K562 (cell line): Measurements from ENCODE around the gene RNF34. TPM values are rescaled to one million over a fixed set of nuclear protein-coding genes. Genes with fewer than 3 reads are reported as not detected.

Experiments
- CBX1 ChIP-seq: sonication (generic); IDR thresholded peaks from 2 replicates; pipeline ENCODE4 v1.6.1; 2016; ENCODE audit warnings: antibody characterized with exemption, low read depth, mild to moderate bottlenecking
- CEBPG ChIP-seq, 3 experiments: fragments of 200-800 bp in 1 of 3; sonication (Bioruptor generic) in 1 of 3; sonication (generic) in 1 of 3; formaldehyde crosslinking in 1 of 3; IDR thresholded peaks in 2 of 3; conservative IDR thresholded peaks in 1 of 3; 2 replicates each; pipeline versions ENCODE4 v1.6.1 to v1.8.0; 2016 to 2022; ENCODE audit warnings: missing compliant biosample characterization in 2 of 3, missing genetic modification characterization in 2 of 3, mild to moderate bottlenecking in 1 of 3, missing genetic modification reagents in 1 of 3
- CGGBP1 ChIP-seq: fragments of 250-450 bp; sonication (Bioruptor Pico); IDR thresholded peaks from 2 replicates; pipeline ENCODE4 v1.9.0; 2021; ENCODE audit warnings: mild to moderate bottlenecking
- CHD2 ChIP-seq: IDR thresholded peaks from 2 replicates; pipeline ENCODE4 v1.6.1; 2011; ENCODE audit warnings: low read depth, low read length
- CREBBP ChIP-seq: IDR thresholded peaks from one replicate; pipeline ENCODE4 v1.6.1; 2012; ENCODE audit warnings: low read depth, mild to moderate bottlenecking, control low read depth, inconsistent platforms, low read length
- FOXM1 ChIP-seq, 2 experiments: fragments of 450-650 bp in 1 of 2; sonication (generic) in 1 of 2; formaldehyde crosslinking in 1 of 2; IDR thresholded peaks; 2 replicates each; pipeline versions ENCODE4 v1.6.1 to v1.9.0; 2017 to 2022; ENCODE audit warnings: low read depth in 2 of 2, mild to moderate bottlenecking in 2 of 2, missing genetic modification reagents in 1 of 2, moderate library complexity in 1 of 2
- FUS ChIP-seq: fragments of 200-400 bp; formaldehyde crosslinking; optimal IDR thresholded peaks from 2 replicates; pipeline ENCODE3; 2017; ENCODE audit warnings: low read depth, low read length
- HDAC1 ChIP-seq, 2 experiments: fragments of 450-650 bp; IDR thresholded peaks; 2 replicates each; pipeline ENCODE4 v1.6.1; 2016 to 2017; ENCODE audit warnings: inconsistent platforms in 1 of 2, mild to moderate bottlenecking in 1 of 2, moderate library complexity in 1 of 2
- HMBOX1 ChIP-seq: sonication (generic); IDR thresholded peaks from 2 replicates; pipeline ENCODE4 v1.6.1; 2016
- HMG20A ChIP-seq: fragments of 450-650 bp; formaldehyde crosslinking; conservative IDR thresholded peaks from 2 replicates; pipeline ENCODE4 v1.4.0; 2020; ENCODE audit warnings: mild to moderate bottlenecking, mixed read lengths
- LEF1 ChIP-seq: fragments of 450-650 bp; IDR thresholded peaks from 2 replicates; pipeline ENCODE4 v1.6.1; 2016; ENCODE audit warnings: mild to moderate bottlenecking
- NR0B1 ChIP-seq: fragments of 450-650 bp; IDR thresholded peaks from one replicate; pipeline ENCODE4 v1.6.1; 2018; ENCODE audit warnings: mild to moderate bottlenecking, moderate library complexity; ENCODE audit not compliant: partially characterized antibody
- PHTF2 ChIP-seq: fragments of 250-450 bp; sonication (Bioruptor Pico); IDR thresholded peaks from 2 replicates; pipeline ENCODE4 v1.5.0; 2021; ENCODE audit warnings: mild to moderate bottlenecking
- POLR2H ChIP-seq: IDR thresholded peaks from 2 replicates; pipeline ENCODE4 v1.6.1; 2016; ENCODE audit warnings: missing genetic modification characterization, low read depth, mild to moderate bottlenecking, control low read depth, missing compliant biosample characterization, moderate library complexity
- PTBP1 ChIP-seq: fragments of 200-400 bp; formaldehyde crosslinking; IDR thresholded peaks from 2 replicates; pipeline ENCODE4 v1.6.1; 2017; ENCODE audit warnings: low read depth, low read length
- RBM14 ChIP-seq: fragments of 200-400 bp; formaldehyde crosslinking; IDR thresholded peaks from 2 replicates; pipeline ENCODE4 v1.6.1; 2018; ENCODE audit warnings: low read depth, mild to moderate bottlenecking, low read length, moderate library complexity, borderline replicate concordance; ENCODE audit not compliant: insufficient read depth
- RBM15 ChIP-seq: fragments of 200-400 bp; formaldehyde crosslinking; IDR thresholded peaks from 2 replicates; pipeline ENCODE4 v1.6.1; 2018; ENCODE audit warnings: mild to moderate bottlenecking, low read length, moderate library complexity; ENCODE audit not compliant: insufficient read depth
- RBM17 ChIP-seq: fragments of 200-400 bp; formaldehyde crosslinking; IDR thresholded peaks from 2 replicates; pipeline ENCODE4 v1.6.1; 2017; ENCODE audit warnings: low read depth, mild to moderate bottlenecking, low read length, borderline replicate concordance
- RUNX1 ChIP-seq: sonication (generic); IDR thresholded peaks from 2 replicates; pipeline ENCODE4 v1.6.1; 2016; ENCODE audit warnings: antibody characterized with exemption, low read depth
- TAF9B ChIP-seq: fragments of 450-650 bp; IDR thresholded peaks from 2 replicates; pipeline ENCODE4 v1.6.1; 2018; ENCODE audit warnings: mild to moderate bottlenecking; ENCODE audit not compliant: partially characterized antibody
- U2AF1 ChIP-seq: fragments of 200-400 bp; formaldehyde crosslinking; optimal IDR thresholded peaks from 2 replicates; pipeline ENCODE3; 2017; ENCODE audit warnings: mild to moderate bottlenecking, low read depth, low read length, moderate library complexity
- XRCC5 ChIP-seq: fragments of 200-400 bp; formaldehyde crosslinking; IDR thresholded peaks from 2 replicates; pipeline ENCODE4 v1.6.1; 2017; ENCODE audit warnings: low read depth, mild to moderate bottlenecking, low read length
- ZBTB2 ChIP-seq: fragments of 450-650 bp; IDR thresholded peaks from 2 replicates; pipeline ENCODE4 v1.6.1; 2016; ENCODE audit warnings: antibody characterized with exemption
- polyA plus RNA-seq, 8 experiments: library from polyadenylated mRNA; depleted of rRNA in 4 of 8; stranded (reverse) in 5 of 8; unstranded in 3 of 8; fragments of >200 nt; fragmentation: Nextera tagmentation in 2 of 8; fragmentation: Illumina TruSeq in 1 of 8; extraction: Ambion mirVana in 2 of 8; extraction: Trizol in 1 of 8; gene quantifications; 2 replicates each; pipeline versions ENCODE4 v1.2.1 to v1.2.3, GENCODE V29; 2011 to 2014; ENCODE audit warnings: inconsistent platforms in 1 of 8, missing spikeins in 1 of 8
- total RNA-seq, 7 experiments: library from RNA; depleted of rRNA in 6 of 7; stranded (reverse); fragments of >200 nt in 6 of 7; fragmentation: Illumina TruSeq in 2 of 7; extraction: Trizol in 2 of 7; gene quantifications; 2 replicates each; pipeline versions ENCODE4 v1.2.1 to v1.2.3, GENCODE V29; 2011 to 2021; ENCODE audit warnings: low replicate concordance in 1 of 7

Gene RNF34
- total and polyA plus RNA-seq, 9 of the 15 experiments (the other 6 are each of a cell fraction or from before 2014, with no cell fraction given): 41.7 to 88.9 (median 54.1) TPM

GRCh38 chr12:121399391-121400331 lies at the start of gene RNF34 (continued):
- TF ChIP-seq POLR2H (peak; percentile 91), HMBOX1 (no peak), RUNX1 (no peak), CREBBP (no peak), PTBP1 (0 out of 2 replicates have a peak, but pooled peaks have one; percentile 72), CEBPG (CRISPR knock-in tag; IDR thresholded peaks at IDR 0.05) (no peak), CEBPG (tag; conservative IDR thresholded peaks at IDR 0.05 in 1 of 2, IDR thresholded peaks at IDR 0.05 in 1 of 2) (no peak), RBM15 (no peak), CBX1 (no peak), CHD2 (peak; percentile 74), LEF1 (no peak), TAF9B (peak; percentile 79), XRCC5 (peak; percentile 82), NR0B1 (no peak), CGGBP1 (CRISPR knock-in tag) (no peak), U2AF1 (no peak), HDAC1 (IDR thresholded peaks at IDR 0.05) (peak in 1 of 2 experiments; percentile 82; a peak in 2 of 4 replicates), FUS (no peak), FOXM1 (IDR thresholded peaks at IDR 0.05; ENCODE audit: low read depth) (no peak), FOXM1 (CRISPR knock-in tag; IDR thresholded peaks at IDR 0.05; ENCODE audit: low read depth) (peak; percentile 83; the same call in 1 of the 2 replicates), RBM14 (no peak), HMG20A (no peak), PHTF2 (no peak), RBM17 (no peak), ZBTB2 (peak; percentile 99)
